LNCaP clone FGC (cell line): ENCODE measurements around the gene DENND5A.

ENCODE experiments used
- DNase-seq: peaks from one replicate; pipeline ENCODE4 v3.0.0-alpha.2; 2011; ENCODE audit warnings: low read depth
- H3K4me3 ChIP-seq: 2 replicates; pipeline ENCODE4 v1.5.1; 2011; ENCODE audit warnings: mild to moderate bottlenecking, low read depth, low read length, control low read depth
- TF ChIP-seq, protein P1 (sequence below): IDR thresholded peaks from 2 replicates; pipeline ENCODE4 v1.5.1; 2012; ENCODE audit warnings: mild to moderate bottlenecking; ENCODE audit not compliant: control insufficient read depth, insufficient read depth; ENCODE audit errors: extremely low read depth

DENND5A gene

GRCh38 chr11:9265211-9266131 lies at the start of gene DENND5A:
TSS of gene DENND5A (minus strand) at chr11:9265350. CDS start at chr11:9265069, 281 bp downstream.
- H3K4me3 ChIP-seq = peak within 1 kb of the TSS; percentile 87
- TF ChIP-seq, protein P1, sequence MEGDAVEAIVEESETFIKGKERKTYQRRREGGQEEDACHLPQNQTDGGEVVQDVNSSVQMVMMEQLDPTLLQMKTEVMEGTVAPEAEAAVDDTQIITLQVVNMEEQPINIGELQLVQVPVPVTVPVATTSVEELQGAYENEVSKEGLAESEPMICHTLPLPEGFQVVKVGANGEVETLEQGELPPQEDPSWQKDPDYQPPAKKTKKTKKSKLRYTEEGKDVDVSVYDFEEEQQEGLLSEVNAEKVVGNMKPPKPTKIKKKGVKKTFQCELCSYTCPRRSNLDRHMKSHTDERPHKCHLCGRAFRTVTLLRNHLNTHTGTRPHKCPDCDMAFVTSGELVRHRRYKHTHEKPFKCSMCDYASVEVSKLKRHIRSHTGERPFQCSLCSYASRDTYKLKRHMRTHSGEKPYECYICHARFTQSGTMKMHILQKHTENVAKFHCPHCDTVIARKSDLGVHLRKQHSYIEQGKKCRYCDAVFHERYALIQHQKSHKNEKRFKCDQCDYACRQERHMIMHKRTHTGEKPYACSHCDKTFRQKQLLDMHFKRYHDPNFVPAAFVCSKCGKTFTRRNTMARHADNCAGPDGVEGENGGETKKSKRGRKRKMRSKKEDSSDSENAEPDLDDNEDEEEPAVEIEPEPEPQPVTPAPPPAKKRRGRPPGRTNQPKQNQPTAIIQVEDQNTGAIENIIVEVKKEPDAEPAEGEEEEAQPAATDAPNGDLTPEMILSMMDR = peak; percentile 39
- DNase-seq = no peak

DNA sequence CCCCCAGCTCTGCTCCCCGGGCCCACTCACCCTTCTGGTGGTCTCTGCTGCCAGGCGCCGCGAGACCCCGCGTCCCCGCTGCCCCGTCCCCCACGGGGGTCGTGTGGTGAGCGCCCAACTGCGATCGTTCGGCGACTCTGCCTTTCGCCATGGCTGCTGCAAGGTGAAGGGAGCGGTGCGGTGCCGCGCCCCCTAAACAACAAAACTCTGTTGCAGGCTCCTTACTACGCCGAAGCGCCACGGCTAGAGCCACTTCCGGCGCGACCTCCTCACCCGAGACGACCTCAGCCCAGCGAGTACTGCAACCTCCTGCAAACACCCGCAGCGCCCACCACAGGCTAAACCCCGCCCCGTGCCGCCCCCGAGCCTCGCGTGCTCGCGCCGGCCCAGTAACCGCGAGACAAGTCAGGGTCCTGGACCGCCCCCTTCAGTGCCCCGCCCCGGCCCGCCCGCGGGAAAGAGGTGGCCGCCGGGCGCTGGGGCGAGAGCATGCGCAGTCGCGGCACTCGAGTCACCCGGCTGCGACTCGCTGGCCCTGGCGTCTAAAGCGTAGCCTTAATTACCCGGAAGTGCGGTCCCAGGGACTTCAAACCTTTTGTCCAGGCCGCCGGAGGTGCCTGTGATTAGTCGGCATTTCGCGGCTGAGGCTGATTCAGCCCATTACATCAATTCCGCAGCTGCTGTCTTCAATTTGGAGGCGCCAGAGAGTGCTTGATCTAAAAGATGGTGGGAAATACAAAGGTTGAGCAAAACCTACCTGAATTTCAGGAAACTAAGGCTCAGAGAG lies 49.3 kb upstream of the DENND5A start, which contains the start of gene TMEM41B:
TMEM41B (minus strand) TSS at position 303 of the 787 bp plus-strand sequence; CDS start at position 151, 152 bp downstream.
- TF ChIP-seq, protein P1 = 0 out of 2 replicates have a peak, but pooled peaks have one; percentile 9
- DNase-seq = peak; percentile 96
- peak within 1 kb of the TSS; percentile 96 for H3K4me3 ChIP-seq

DNA sequence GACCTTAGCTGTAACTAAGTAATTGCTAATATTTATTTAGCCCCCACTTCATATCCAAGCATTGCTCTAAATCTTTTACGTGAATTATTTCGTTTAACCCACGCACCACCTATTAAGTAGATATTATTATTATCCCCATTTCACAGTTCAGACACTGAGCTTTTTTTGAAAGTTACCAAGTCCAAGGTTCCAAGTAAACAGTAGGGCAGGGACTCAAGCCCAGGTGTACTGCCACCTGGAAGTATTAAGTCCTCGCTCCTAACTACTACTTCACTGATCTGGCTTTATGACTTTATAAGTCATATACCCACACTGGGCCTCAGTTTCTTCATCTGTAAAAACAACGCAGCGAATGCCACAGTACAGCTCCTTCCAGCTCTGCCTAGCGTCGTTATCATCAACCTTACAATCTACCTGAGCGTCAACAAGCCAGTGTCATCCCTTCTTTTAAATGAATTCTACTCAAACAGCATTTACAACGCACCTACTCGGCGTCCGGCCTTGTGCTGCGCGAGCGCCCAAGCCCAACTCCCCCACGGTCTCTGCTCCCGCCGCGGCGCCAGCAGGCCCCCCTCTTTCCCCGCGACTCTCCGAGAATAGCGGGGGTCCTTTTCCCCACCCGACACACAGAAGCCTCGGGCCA lies 48.6 kb upstream of the DENND5A start:
- peak; percentile 10 for DNase-seq
- TF ChIP-seq, protein P1 = no peak
- peak overlapping the region; percentile 96 for H3K4me3 ChIP-seq

DNA sequence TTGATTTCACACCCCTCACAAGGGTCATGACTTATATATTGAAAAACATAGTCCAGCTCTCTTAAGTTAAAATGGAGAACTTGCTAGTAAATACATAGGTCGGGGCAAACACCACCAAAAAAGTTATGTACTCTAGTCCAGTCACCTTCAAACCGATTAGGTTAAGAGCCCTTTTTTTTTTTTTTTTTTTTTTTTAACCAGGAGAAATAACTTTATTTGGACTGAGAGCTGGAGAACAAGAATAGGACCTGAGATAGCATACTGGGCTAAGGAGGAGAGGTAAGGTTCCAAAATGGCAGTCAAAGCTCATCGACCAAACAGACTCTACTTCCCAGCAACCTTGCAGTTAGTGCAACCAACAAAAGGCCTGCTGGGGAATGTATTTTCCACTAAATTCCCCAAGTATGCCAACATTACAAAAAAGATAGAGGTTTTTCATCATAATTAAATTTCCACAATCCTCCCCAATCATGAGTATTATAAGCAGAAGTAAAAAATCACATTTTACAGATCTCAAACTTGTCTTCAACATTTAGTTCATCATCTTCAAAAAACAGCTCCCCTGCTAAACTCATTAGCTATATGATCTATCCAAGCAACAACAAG lies 45.4 kb upstream of the DENND5A start:
- no peak overlapping the region for H3K4me3 ChIP-seq
- TF ChIP-seq, protein P1 = no peak
- DNase-seq = no peak

DNA sequence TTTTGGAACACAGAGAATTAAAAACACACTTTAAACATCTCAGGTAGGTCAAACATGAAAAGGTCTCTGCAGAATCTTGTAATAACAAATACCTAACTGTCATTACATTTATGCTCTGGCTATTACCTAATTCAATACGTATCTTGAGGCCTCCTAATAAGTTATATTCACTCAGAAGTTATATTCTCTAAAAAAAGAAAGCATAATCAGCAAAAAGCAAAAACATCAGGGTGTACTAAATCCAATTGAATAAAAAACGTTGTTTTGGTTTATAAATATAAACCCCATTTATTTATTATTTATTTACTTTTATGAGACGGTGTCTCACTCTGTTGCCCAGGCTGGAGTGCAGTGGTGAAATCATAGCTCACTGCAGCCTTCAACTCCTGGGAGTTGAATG lies 39.0 kb upstream of the DENND5A start:
- no peak overlapping the region for H3K4me3 ChIP-seq
- TF ChIP-seq, protein P1 = no peak
- DNase-seq = no peak

GRCh38 chr11:9302448-9302847 lies 37.3 kb upstream of the DENND5A start:
- H3K4me3 ChIP-seq = no peak overlapping the region
- TF ChIP-seq, protein P1 = no peak
- no peak for DNase-seq
